HepG2 (cell line): ENCODE measurements around the gene VAMP2. TPM values are rescaled to one million over a fixed set of nuclear protein-coding genes. Genes with fewer than 3 reads are reported as not detected.

Experiments used
- ESRRA ChIP-seq: sonication (generic); formaldehyde crosslinking; IDR thresholded peaks from 2 replicates; pipeline ENCODE4 v1.5.1; 2020; ENCODE audit warnings: mild to moderate bottlenecking, low read depth, missing genetic modification reagents
- FOXA3 ChIP-seq: IDR thresholded peaks from 2 replicates; pipeline ENCODE4 v1.6.1; 2016; ENCODE audit warnings: missing genetic modification reagents, missing compliant biosample characterization
- FOXC1 ChIP-seq: sonication (generic); formaldehyde crosslinking; IDR thresholded peaks from 2 replicates; pipeline ENCODE4 v1.8.0; 2022; ENCODE audit warnings: mild to moderate bottlenecking, missing genetic modification reagents, borderline replicate concordance
- HES4 ChIP-seq: sonication (generic); formaldehyde crosslinking; IDR thresholded peaks from 2 replicates; pipeline ENCODE4 v1.9.0; 2021; ENCODE audit warnings: mild to moderate bottlenecking, missing genetic modification reagents, borderline replicate concordance
- KDM6A ChIP-seq: IDR thresholded peaks from 2 replicates; pipeline ENCODE4 v1.6.1; 2016; ENCODE audit warnings: low read depth
- PAWR ChIP-seq: sonication (generic); formaldehyde crosslinking; IDR thresholded peaks from 2 replicates; pipeline ENCODE4 v1.4.0; 2020; ENCODE audit warnings: missing genetic modification reagents, mild to moderate bottlenecking, borderline replicate concordance
- SP140L ChIP-seq: sonication (generic); formaldehyde crosslinking; IDR thresholded peaks from 2 replicates; pipeline ENCODE4 v1.4.0; 2020; ENCODE audit warnings: missing genetic modification reagents, borderline replicate concordance
- TP53 ChIP-seq: sonication (generic); formaldehyde crosslinking; conservative IDR thresholded peaks from 2 replicates; pipeline ENCODE4 v1.4.0; 2020; ENCODE audit warnings: missing genetic modification reagents
- ZFP1 ChIP-seq: IDR thresholded peaks from 2 replicates; pipeline ENCODE4 v1.6.1; 2016
- ZMYM3 ChIP-seq: sonication (generic); formaldehyde crosslinking; IDR thresholded peaks from 2 replicates; pipeline ENCODE4 v1.5.1; 2020; ENCODE audit warnings: mild to moderate bottlenecking, missing genetic modification reagents
- ZNF138 ChIP-seq: sonication (generic); formaldehyde crosslinking; IDR thresholded peaks from 2 replicates; pipeline ENCODE4 v1.5.0; 2020; ENCODE audit warnings: mild to moderate bottlenecking, low read depth, missing genetic modification reagents
- ZNF232 ChIP-seq: sonication (generic); formaldehyde crosslinking; IDR thresholded peaks from 2 replicates; pipeline ENCODE4 v1.4.0; 2020; ENCODE audit warnings: missing genetic modification reagents, borderline replicate concordance
- ZNF3 ChIP-seq: IDR thresholded peaks from 2 replicates; pipeline ENCODE4 v1.7.0; 2017; ENCODE audit warnings: inconsistent platforms
- ZNF782 ChIP-seq: sonication (generic); formaldehyde crosslinking; IDR thresholded peaks from 2 replicates; pipeline ENCODE4 v1.4.0; 2020; ENCODE audit warnings: missing genetic modification reagents, mild to moderate bottlenecking, borderline replicate concordance
- polyA plus RNA-seq, 8 experiments: library from polyadenylated mRNA; depleted of rRNA in 3 of 8; stranded (reverse) in 7 of 8; unstranded in 1 of 8; fragments of >200 nt; fragmentation: Illumina TruSeq in 4 of 8; extraction: Trizol in 4 of 8; gene quantifications; 2 replicates each; pipeline versions ENCODE4 v1.2.1 to v1.2.3, GENCODE V29; 2011 to 2016; ENCODE audit warnings: low read depth in 4 of 8, missing spikeins in 1 of 8, mixed read lengths in 1 of 8; ENCODE audit not compliant: insufficient read depth in 1 of 8
- total RNA-seq, 5 experiments: library from RNA; depleted of rRNA; stranded (reverse); fragments of >200 nt; fragmentation: Illumina TruSeq; extraction: Trizol; gene quantifications; 2 replicates each; pipeline ENCODE4 v1.2.3, GENCODE V29; 2016; ENCODE audit warnings: low read depth in 1 of 5
- TF ChIP-seq, protein P1 (sequence below): sonication (generic); formaldehyde crosslinking; IDR thresholded peaks from 2 replicates; pipeline ENCODE4 v1.8.1; 2023; ENCODE audit warnings: mild to moderate bottlenecking, inconsistent platforms, moderate library complexity, missing genetic modification reagents, borderline replicate concordance

VAMP2 gene
- total and polyA plus RNA-seq, 2 of the 13 experiments (the other 11 are each of a cell fraction or from before 2014, with no cell fraction given): 3.9 to 17.2 TPM

DNA sequence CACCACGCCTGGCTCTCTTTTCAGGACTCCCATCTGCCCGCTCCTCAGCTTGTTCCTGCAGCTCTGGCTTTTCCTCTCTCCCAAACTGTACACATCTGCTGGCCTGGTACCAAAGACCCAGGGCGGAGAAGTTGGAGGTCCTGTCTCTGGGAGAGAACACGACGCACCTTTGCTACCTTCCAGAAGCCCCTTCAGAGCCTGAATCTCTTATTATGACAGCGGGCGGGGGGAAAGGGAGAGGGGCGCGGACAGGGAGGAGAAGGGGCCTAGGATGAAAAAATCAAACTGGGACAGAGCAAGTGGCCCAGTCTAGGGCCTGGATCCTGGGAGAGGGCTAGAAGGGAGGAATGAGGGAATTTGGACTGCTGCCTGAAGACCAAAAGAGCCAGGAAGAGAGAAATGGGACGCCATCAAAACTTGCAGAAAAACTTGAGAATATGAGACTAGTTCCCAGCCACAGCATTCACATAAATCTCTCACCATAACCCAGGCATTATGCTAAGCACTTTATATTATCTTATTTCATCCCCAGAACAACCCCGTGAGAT is 8.1 kb downstream of the VAMP2 start (continued):
- TF ChIP-seq ZNF138 (CRISPR knock-in tag): no peak
- TF ChIP-seq ZNF232 (CRISPR knock-in tag): no peak
- TF ChIP-seq SP140L: no peak
- TF ChIP-seq ZNF3 (CRISPR knock-in tag): no peak
- TF ChIP-seq KDM6A (CRISPR knock-in tag): no peak
- TF ChIP-seq, protein P1, sequence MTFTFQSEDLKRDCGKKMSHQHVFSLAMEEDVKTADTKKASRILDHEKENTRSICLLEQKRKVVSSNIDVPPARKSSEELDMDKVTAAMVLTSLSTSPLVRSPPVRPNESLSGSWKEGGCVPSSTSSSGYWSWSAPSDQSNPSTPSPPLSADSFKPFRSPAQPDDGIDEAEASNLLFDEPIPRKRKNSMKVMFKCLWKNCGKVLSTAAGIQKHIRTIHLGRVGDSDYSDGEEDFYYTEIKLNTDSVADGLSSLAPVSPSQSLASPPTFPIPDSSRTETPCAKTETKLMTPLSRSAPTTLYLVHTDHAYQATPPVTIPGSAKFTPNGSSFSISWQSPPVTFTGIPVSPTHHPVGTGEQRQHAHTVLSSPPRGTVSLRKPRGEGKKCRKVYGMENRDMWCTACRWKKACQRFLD (CRISPR knock-in tag): no peak
- TF ChIP-seq ZFP1 (CRISPR knock-in tag): no peak
- no peak for TF ChIP-seq FOXA3
- no peak for TF ChIP-seq ZNF782
- no peak for TF ChIP-seq PAWR (CRISPR knock-in tag)
- TF ChIP-seq HES4: no peak
- TF ChIP-seq TP53 (CRISPR knock-in tag): no peak
- no peak for TF ChIP-seq ESRRA (CRISPR knock-in tag)
- no peak for TF ChIP-seq FOXC1 (CRISPR knock-in tag)
- no peak for TF ChIP-seq ZMYM3 (CRISPR knock-in tag)
